Cardiac fibroblast (primary cell): ENCODE results near the gene LBX1.

Experiments used
- DNase-seq, 2 donors: peaks; one replicate each; pipeline versions ENCODE4 v3.0.0 to v3.0.0-alpha.2; 2010; ENCODE audit warnings: low read depth in 2 of 2
- H3K4me3 ChIP-seq, 2 donors: replicated peaks in 1 of 2; 1 replicate in 1 of 2; 2 replicates in 1 of 2; pipeline ENCODE4 v1.5.1; 2011; ENCODE audit warnings: low read depth in 2 of 2, low read length in 2 of 2, mild to moderate bottlenecking in 2 of 2, moderate library complexity in 1 of 2
- CTCF ChIP-seq: IDR thresholded peaks from one replicate; pipeline ENCODE4 v1.5.1; 2011; ENCODE audit warnings: low read depth, mild to moderate bottlenecking, low read length, inconsistent platforms

LBX1 gene

GRCh38 chr10:101195921-101196320 is 33.3 kb downstream of the LBX1 start:
- DNase-seq = no peak
- H3K4me3 ChIP-seq = no peak overlapping the region
- TF ChIP-seq CTCF = no peak

GRCh38 chr10:101189461-101190401 is 39.5 kb downstream of the LBX1 start:
- no peak for TF ChIP-seq CTCF
- DNase-seq = no peak
- no peak overlapping the region for H3K4me3 ChIP-seq

GRCh38 chr10:101188942-101189341 is 40.3 kb downstream of the LBX1 start:
- no peak overlapping the region for H3K4me3 ChIP-seq
- DNase-seq = no peak
- TF ChIP-seq CTCF = no peak

- TF ChIP-seq CTCF = no peak
- H3K4me3 ChIP-seq = no peak overlapping the region
- DNase-seq = no peak
Observed at GRCh38 chr10:101183458-101184183, 45.6 kb downstream of the LBX1 start.

GRCh38 chr10:101182936-101183335 is 46.3 kb downstream of the LBX1 start:
- DNase-seq = no peak
- TF ChIP-seq CTCF = no peak
- H3K4me3 ChIP-seq = no peak overlapping the region
